Measurements from ENCODE around the gene PDLIM5.

GRCh38 chr4:94453391-94453963 lies 1.7 kb downstream of the PDLIM5 start:
- TF ChIP-seq POLR2A (IDR thresholded peaks at IDR 0.05) (no peak), CTCF (IDR thresholded peaks at IDR 0.05) (no peak)
